ENCODE results near the gene TRRAP. TPM values are rescaled to one million over a fixed set of nuclear protein-coding genes. Genes with fewer than 3 reads are reported as not detected.

The TRRAP gene
- total RNA-seq, 1 donor from 2014 or later: 13.5 TPM

- DNase-seq (ENCODE audit: low read depth in 2 of 2): no peak
These were observed 110.3 kb downstream of the TRRAP start for GRCh38 chr7:98988641-98989040.

GRCh38 chr7:98990356-98990755, 112.0 kb downstream of the TRRAP start:
- DNase-seq (ENCODE audit: low read depth in 2 of 2): no peak

- DNase-seq (ENCODE audit: low read depth in 2 of 2): no peak
These were observed 112.8 kb downstream of the TRRAP start for GRCh38 chr7:98991141-98991540.

- DNase-seq (ENCODE audit: low read depth in 2 of 2): no peak
These were observed 113.7 kb downstream of the TRRAP start for GRCh38 chr7:98992076-98992475.

GRCh38 chr7:98993024-98993897, 114.9 kb downstream of the TRRAP start:
- no peak for DNase-seq (ENCODE audit: low read depth in 2 of 2)

- no peak for DNase-seq (ENCODE audit: low read depth in 2 of 2)
These were observed 116.0 kb downstream of the TRRAP start for GRCh38 chr7:98994046-98994944.

GRCh38 chr7:98995111-98995510, 116.8 kb downstream of the TRRAP start:
- no peak for DNase-seq (ENCODE audit: low read depth in 2 of 2)

- DNase-seq (ENCODE audit: low read depth in 2 of 2): no peak
These were observed 117.3 kb downstream of the TRRAP start for GRCh38 chr7:98995523-98996149.

GRCh38 chr7:98996150-98996552, 117.8 kb downstream of the TRRAP start:
- DNase-seq (ENCODE audit: low read depth in 2 of 2): no peak

GRCh38 chr7:98997846-98998245, 119.5 kb downstream of the TRRAP start:
- no peak for DNase-seq (ENCODE audit: low read depth in 2 of 2)

- DNase-seq (ENCODE audit: low read depth in 2 of 2): no peak
These were observed 120.7 kb downstream of the TRRAP start for GRCh38 chr7:98998821-98999725.

GRCh38 chr7:99000196-99000903, 122.0 kb downstream of the TRRAP start:
- no peak for DNase-seq (ENCODE audit: low read depth in 2 of 2)

- no peak for DNase-seq (ENCODE audit: low read depth in 2 of 2)
These were observed 122.7 kb downstream of the TRRAP start for GRCh38 chr7:99000904-99001465.

- no peak for DNase-seq (ENCODE audit: low read depth in 2 of 2)
These were observed 123.3 kb downstream of the TRRAP start for GRCh38 chr7:99001482-99002147.

GRCh38 chr7:99002148-99002826, 124.0 kb downstream of the TRRAP start:
- no peak for DNase-seq (ENCODE audit: low read depth in 2 of 2)

GRCh38 chr7:99002827-99003212, 124.5 kb downstream of the TRRAP start:
- no peak for DNase-seq (ENCODE audit: low read depth in 2 of 2)

GRCh38 chr7:99003419-99003818, 125.1 kb downstream of the TRRAP start:
- DNase-seq (ENCODE audit: low read depth in 2 of 2): no peak

GRCh38 chr7:99004216-99004615, 125.9 kb downstream of the TRRAP start:
- no peak for DNase-seq (ENCODE audit: low read depth in 2 of 2)
